HCT116 (cell line): ENCODE data around the gene CPA2. TPM values are rescaled to one million over a fixed set of nuclear protein-coding genes. Genes with fewer than 3 reads are reported as not detected.
"Not testable (repeated sequence)": the region's sequence is repeated elsewhere in the genome, so short reads cannot be mapped to it uniquely, and the experiment has no call there.

Experiments
- ATAC-seq: fragments of 200-7000 bp; cut with Tn5 transposase; 2 replicates; pipeline ENCODE4 v1.9.1; 2020; ENCODE audit warnings: mild to moderate bottlenecking, moderate library complexity
- BruUV-seq: library from RNA; stranded (reverse); fragments of 400-500 nt; replicated peaks from 2 replicates; lab custom pipeline; 2021; lab: Mats Ljungman, UMichigan
- CTCF ChIA-PET: fragments of 300-600 bp; sonication (Branson Sonifier 250); formaldehyde crosslinking; loops from one replicate; lab custom pipeline; 2021; ENCODE audit warnings: antibody characterized with exemption; lab: Charles Lee
- POLR2A ChIA-PET: fragments of 300-600, 350-600 bp; sonication (Branson Sonifier 250); formaldehyde crosslinking; loops from one replicate; lab custom pipeline; 2021; ENCODE audit warnings: antibody characterized with exemption; lab: Charles Lee
- RAD21 ChIA-PET, 2 experiments: fragments of 300-600 bp; sonication (Branson Sonifier 250); formaldehyde crosslinking; loops; one replicate each; lab custom pipeline; 2023; ENCODE audit warnings: low total read pairs in 2 of 2; ENCODE audit not compliant: uncharacterized antibody in 2 of 2, unreplicated experiment in 2 of 2, low non-redundant PET in 1 of 2; lab: Charles Lee
- DNase-seq: peaks from one replicate; pipeline ENCODE4 v3.0.0-alpha.2; 2010; ENCODE audit warnings: low read depth, low spot score
- H2AFZ ChIP-seq: fragments of 200-600 bp; shearing (Covaris generic), sonication (generic); 2 replicates; pipeline ENCODE4 v1.6.1; 2017; ENCODE audit warnings: low read depth, mixed run types, mixed read lengths, antibody characterized with exemption, low read length; ENCODE audit not compliant: poor library complexity, severe bottlenecking
- H3K27ac ChIP-seq: 2 replicates; pipeline ENCODE4 v1.5.1; 2012; ENCODE audit warnings: low read depth, low read length
- H3K27me3 ChIP-seq: fragments of 200-600 bp; sonication (generic); 2 replicates; pipeline ENCODE4 v1.6.1; 2016; ENCODE audit warnings: mixed run types, low read length, mixed read lengths; ENCODE audit not compliant: insufficient read depth
- H3K36me3 ChIP-seq, 2 experiments: fragments of 200-500 bp in 1 of 2; fragments of 200-600 bp in 1 of 2; sonication (Bioruptor generic) in 1 of 2; sonication (generic) in 1 of 2; 2 replicates each; pipeline versions ENCODE4 v1.5.1 to v1.6.1; 2014 to 2016; ENCODE audit warnings: low read length in 2 of 2, inconsistent platforms in 1 of 2, mixed read lengths in 1 of 2, mixed run types in 1 of 2; ENCODE audit not compliant: insufficient read depth in 2 of 2, control insufficient read depth in 1 of 2
- H3K4me1 ChIP-seq, 2 experiments: fragments of 200-600 bp in 1 of 2; sonication (generic) in 1 of 2; 2 replicates each; pipeline versions ENCODE4 v1.5.1 to v1.6.1; 2012 to 2017; ENCODE audit warnings: low read length in 2 of 2, inconsistent platforms in 1 of 2, mild to moderate bottlenecking in 1 of 2, mixed read lengths in 1 of 2, mixed run types in 1 of 2, moderate library complexity in 1 of 2; ENCODE audit not compliant: insufficient read depth in 2 of 2, control insufficient read depth in 1 of 2
- H3K4me2 ChIP-seq: fragments of 200-600 bp; sonication (generic); 2 replicates; pipeline ENCODE4 v1.6.1; 2017; ENCODE audit warnings: mixed run types, low read length, mixed read lengths
- H3K4me3 ChIP-seq, 2 experiments: fragments of 200-600 bp in 1 of 2; sonication (generic) in 1 of 2; replicated peaks in 1 of 2; 2 replicates each; pipeline ENCODE4 v1.5.1; 2011 to 2016; ENCODE audit warnings: low read length in 2 of 2, control low read depth in 1 of 2, low read depth in 1 of 2, mild to moderate bottlenecking in 1 of 2, mixed read lengths in 1 of 2, mixed run types in 1 of 2
- H3K79me2 ChIP-seq: fragments of 200-600 bp; sonication (generic); 2 replicates; pipeline ENCODE4 v1.6.1; 2017; ENCODE audit warnings: mild to moderate bottlenecking, mixed run types, low read length, moderate library complexity, mixed read lengths; ENCODE audit not compliant: insufficient read depth
- H3K9ac ChIP-seq: fragments of 200-600 bp; sonication (generic); 2 replicates; pipeline ENCODE4 v1.6.1; 2016; ENCODE audit warnings: low read length, mixed read lengths
- H3K9me2 ChIP-seq: fragments of 200-600 bp; sonication (generic), shearing (Covaris generic); 2 replicates; pipeline ENCODE4 v1.6.1; 2017; ENCODE audit warnings: mixed run types, mild to moderate bottlenecking, moderate library complexity; ENCODE audit not compliant: insufficient read depth
- H3K9me3 ChIP-seq, 2 experiments: fragments of 200-500 bp in 1 of 2; fragments of 200-600 bp in 1 of 2; sonication (Bioruptor generic) in 1 of 2; sonication (generic) in 1 of 2; 2 replicates each; pipeline ENCODE4 v1.6.1; 2014 to 2017; ENCODE audit warnings: low read length in 2 of 2, mixed read lengths in 2 of 2, inconsistent platforms in 1 of 2, low read depth in 1 of 2, mild to moderate bottlenecking in 1 of 2, mixed run types in 1 of 2, moderate library complexity in 1 of 2; ENCODE audit not compliant: control insufficient read depth in 1 of 2, insufficient read depth in 1 of 2
- H4K20me1 ChIP-seq: fragments of 200-600 bp; sonication (generic), shearing (Covaris generic); 2 replicates; pipeline ENCODE4 v1.6.1; 2017; ENCODE audit warnings: mixed run types, mild to moderate bottlenecking, moderate library complexity; ENCODE audit not compliant: insufficient read depth
- CTCF ChIP-seq, 3 experiments: fragments of 200-600 bp in 1 of 3; sonication (generic) in 1 of 3; IDR thresholded peaks in 2 of 3; conservative IDR thresholded peaks in 1 of 3; 2 replicates each; pipeline ENCODE4 v1.5.1; 2012 to 2017; ENCODE audit warnings: low read depth in 2 of 3, low read length in 2 of 3, antibody characterized with exemption in 1 of 3, borderline replicate concordance in 1 of 3, control low read depth in 1 of 3, mild to moderate bottlenecking in 1 of 3, mixed read lengths in 1 of 3, mixed run types in 1 of 3, moderate library complexity in 1 of 3; ENCODE audit not compliant: insufficient read depth in 1 of 3
- EZH2 ChIP-seq: fragments of 200-600 bp; sonication (generic); IDR thresholded peaks from 2 replicates; pipeline ENCODE4 v1.6.1; 2017; ENCODE audit warnings: antibody characterized with exemption, mixed run types
- EZH2phosphoT487 ChIP-seq: fragments of 200-600 bp; IDR thresholded peaks from 2 replicates; pipeline ENCODE4 v1.6.1; 2018; ENCODE audit warnings: antibody characterized with exemption, borderline replicate concordance
- POLR2AphosphoS5 ChIP-seq: IDR thresholded peaks from 2 replicates; pipeline ENCODE4 v1.6.1; 2011; ENCODE audit warnings: mild to moderate bottlenecking, low read depth, low read length, moderate library complexity
- REST ChIP-seq: IDR thresholded peaks from 2 replicates; pipeline ENCODE4 v1.6.1; 2012; ENCODE audit warnings: low read depth
- ZBTB33 ChIP-seq: IDR thresholded peaks from 2 replicates; pipeline ENCODE4 v1.6.1; 2011; ENCODE audit warnings: mild to moderate bottlenecking, low read length, moderate library complexity; ENCODE audit not compliant: insufficient replicate concordance; ENCODE audit errors: extremely low read depth
- intact Hi-C: fragments of 100-400 bp; cut with micrococcal nuclease; formaldehyde crosslinking; loops from 2 replicates; pipeline ENCODE4 v1.10.0; 2022
- total RNA-seq: library from RNA; stranded (reverse); gene quantifications from one replicate; pipeline ENCODE4 v1.2.1, GENCODE V29; 2021; ENCODE audit not compliant: unreplicated experiment

CPA2 gene
- total RNA-seq, 1 experiment from 2014 or later, result 1.5 TPM

- POLR2A ChIA-PET, result no interaction called here
- Histone ChIP-seq H3K4me1 (peaks cover 0 to 4% of the 10 kb centered on the region in 2 experiments; a peak in 1 of 4 replicates), H3K9me3 (no peaks in the 10 kb centered on the region), H3K27me3 (no peaks in the 10 kb centered on the region), H3K9me2 (no peaks in the 10 kb centered on the region), H3K4me2 (no peak overlapping the region), H3K4me3 (no peak overlapping the region), H3K79me2 (no peaks in the 10 kb centered on the region), H3K27ac (no peak overlapping the region), H2AFZ (no peak overlapping the region), H3K36me3 (no peaks in the 10 kb centered on the region), H4K20me1 (no peaks in the 10 kb centered on the region), H3K9ac (no peak overlapping the region)
- TF ChIP-seq POLR2AphosphoS5 (no peak), EZH2 (no peak), EZH2phosphoT487 (no peak), REST (no peak), CTCF (IDR thresholded peaks at IDR 0.05 in 2 of 3, conservative IDR thresholded peaks at IDR 0.05 in 1 of 3; ENCODE audit: borderline replicate concordance in 1 of 3, insufficient read depth in 1 of 3, low read depth in 2 of 3, low read length in 2 of 3) (no peak), ZBTB33 (no peak)
- intact Hi-C loops, result no loop called here
- DNase-seq, result no peak
- CTCF ChIA-PET, result no interaction called here
- no peak for ATAC-seq
- no TSS peak for BruUV-seq
- RAD21 ChIA-PET, result no interaction called here
Measured at GRCh38 chr7:130224210-130224609, 42.5 kb upstream of the CPA2 start.

GRCh38 chr7:130224923-130225322 is 41.7 kb upstream of the CPA2 start:
- H3K36me3 ChIP-seq, H3K4me3 ChIP-seq, H2AFZ ChIP-seq, H3K4me2 ChIP-seq, H3K27me3 ChIP-seq, H3K9me2 ChIP-seq, H4K20me1 ChIP-seq, RAD21 ChIA-PET, ATAC-seq, H3K27ac ChIP-seq, H3K79me2 ChIP-seq, H3K9ac ChIP-seq, H3K4me1 ChIP-seq, H3K9me3 ChIP-seq, BruUV-seq, intact Hi-C loops, POLR2A ChIA-PET, DNase-seq: not testable (repeated sequence)
- CTCF ChIA-PET, result interaction anchor here (0.6 kb wide), 1 partner anchor 607 kb away, joined by 3 read pairs; no protein-coding TSS in a partner anchor
